Psoas muscle (tissue), 8 donors: ENCODE measurements around the gene PPP2R2C. TPM values are rescaled to one million over a fixed set of nuclear protein-coding genes. Genes with fewer than 3 reads are reported as not detected.

Experiments used
- ATAC-seq, 4 donors: fragments of 200-7000 bp; cut with Tn5 transposase; one replicate each; pipeline ENCODE4 v1.9.1; 2020; ENCODE audit warnings: moderate library complexity in 3 of 4, mild to moderate bottlenecking in 2 of 4
- DNase-seq, 2 donors: peaks; one replicate each; pipeline ENCODE4 v3.0.0-alpha.2; 2020
- H3K27ac ChIP-seq: fragments of 200-600 bp; one replicate; pipeline ENCODE4 v1.8.0; 2022
- H3K27me3 ChIP-seq, 3 donors: fragments of 200-600 bp in 1 of 3; one replicate each; pipeline versions ENCODE4 v1.6.1 to v1.8.0; 2013 to 2022; ENCODE audit warnings: low read length in 2 of 3, mild to moderate bottlenecking in 2 of 3, moderate library complexity in 1 of 3; ENCODE audit not compliant: insufficient read depth in 3 of 3
- H3K36me3 ChIP-seq, 2 donors: fragments of 200-600 bp in 1 of 2; one replicate each; pipeline versions ENCODE4 v1.6.1 to v1.8.0; 2013 to 2022; ENCODE audit warnings: low read depth in 1 of 2, mild to moderate bottlenecking in 1 of 2, moderate library complexity in 1 of 2; ENCODE audit not compliant: insufficient read depth in 1 of 2
- H3K4me1 ChIP-seq: fragments of 200-600 bp; one replicate; pipeline ENCODE4 v1.8.0; 2022
- H3K4me3 ChIP-seq: fragments of 200-600 bp; one replicate; pipeline ENCODE4 v1.8.0; 2022; ENCODE audit warnings: mild to moderate bottlenecking
- H3K9me3 ChIP-seq: fragments of 200-600 bp; one replicate; pipeline ENCODE4 v1.8.0; 2022
- CTCF ChIP-seq: fragments of 200-600 bp; IDR thresholded peaks from one replicate; pipeline ENCODE4 v1.8.0; 2022; ENCODE audit warnings: antibody characterized with exemption
- WGBS, 3 donors: extraction: QIAGEN DNeasy Blood & Tissue Kit; methylation state at CpG; one replicate each; pipeline versions ENCODE4 v1.1.6 to v1.1.7; 2013; 5-methylcytosine and 5-hydroxymethylcytosine counted together
- intact Hi-C, 2 donors: fragments of 100-400 bp; cut with DNase I; formaldehyde crosslinking; loops; one replicate each; pipeline versions ENCODE4 v1.11.0 to v1.14.2; 2022
- polyA plus RNA-seq, 3 donors: library from polyadenylated mRNA; stranded (reverse); fragments of 200-250 nt; gene quantifications; one replicate each; pipeline ENCODE4 v1.2.3, GENCODE V29; 2013
- total RNA-seq, 4 donors: library from RNA; stranded (reverse); fragmentation: NEBNext Ultra II Directional in 2 of 4; extraction: Animal tissue kit (Norgen Biotek cat#: 25700) in 2 of 4; gene quantifications; one replicate each; pipeline versions ENCODE4 v1.2.1 to v1.2.4, GENCODE V29; 2021 to 2023
- donor health status: healthy with polysubstance abuse.
- donor health status: DM: no; HTN: no; CAD: no; lungs with moderate emphysema.
- donor health status: Bipolar disorder and iron deficiency.
- donor health status: healthy.
- donor health status: DM: yes; HTN: yes; CAD: no.
- donor health status: DM: no; HTN: no; CAD: no.
- donor health status: DM: no; HTN: no; CAD: no.
- donor health status: DM: yes; HTN: yes; CAD: no.

The PPP2R2C gene
- total and polyA plus RNA-seq, 7 donors, result 0.08 to 3.2 (median 1.2) TPM

GRCh38 chr4:6452897-6453687, 19.3 kb downstream of the PPP2R2C start:
- no peak for DNase-seq
- H3K27me3 ChIP-seq, result peaks cover 0 to 30% (median 4%) of the 10 kb centered on the region in 3 donors
- TF ChIP-seq CTCF, result no peak

GRCh38 chr4:6452116-6452896, 20.1 kb downstream of the PPP2R2C start:
- peaks cover 0 to 30% (median 6%) of the 10 kb centered on the region in 3 donors for H3K27me3 ChIP-seq

More at GRCh38 chr4:6452897-6453687, 19.3 kb downstream of the PPP2R2C start:
- H3K4me1 ChIP-seq, result no peaks in the 10 kb centered on the region
- WGBS, 3 donors, result 67 to 70% (median 69%) methylated on average over 19 to 20 of the region's 20 CpGs
- no peaks in the 10 kb centered on the region for H3K36me3 ChIP-seq
- H3K9me3 ChIP-seq, result no peaks in the 10 kb centered on the region
- no peak overlapping the region for H3K4me3 ChIP-seq
- no peak for ATAC-seq
- intact Hi-C loops, result no loop called here
- H3K27ac ChIP-seq, result no peak overlapping the region

GRCh38 chr4:6451309-6451708, 21.1 kb downstream of the PPP2R2C start:
- ATAC-seq, result no peak
- no peak for DNase-seq
- H3K27ac ChIP-seq, result no peak overlapping the region
- no peaks in the 10 kb centered on the region for H3K36me3 ChIP-seq
- H3K4me1 ChIP-seq, result no peaks in the 10 kb centered on the region
- no peaks in the 10 kb centered on the region for H3K9me3 ChIP-seq
- TF ChIP-seq CTCF, result no peak
- peaks cover 0 to 40% (median 7%) of the 10 kb centered on the region in 3 donors for H3K27me3 ChIP-seq
- WGBS, 3 donors, result 49 to 68% (median 54%) methylated on average over 6 of the region's 6 CpGs
- intact Hi-C loops, result no loop called here
- no peak overlapping the region for H3K4me3 ChIP-seq

More at GRCh38 chr4:6452116-6452896, 20.1 kb downstream of the PPP2R2C start:
- H3K27ac ChIP-seq, result no peak overlapping the region
- no peaks in the 10 kb centered on the region for H3K9me3 ChIP-seq
- no peak overlapping the region for H3K4me3 ChIP-seq
- H3K36me3 ChIP-seq, result no peaks in the 10 kb centered on the region
- no peaks in the 10 kb centered on the region for H3K4me1 ChIP-seq
- 63 to 70% (median 64%) methylated on average over 11 of the region's 11 CpGs for WGBS, 3 donors
- intact Hi-C loops, result no loop called here
- ATAC-seq (no peak), DNase-seq (no peak)
- TF ChIP-seq CTCF, result no peak

GRCh38 chr4:6450709-6451108, 21.7 kb downstream of the PPP2R2C start:
- Histone ChIP-seq H3K4me1 (no peaks in the 10 kb centered on the region), H3K27me3 (peaks cover 0 to 41% (median 7%) of the 10 kb centered on the region in 3 donors), H3K4me3 (no peak overlapping the region), H3K36me3 (no peaks in the 10 kb centered on the region), H3K27ac (no peak overlapping the region), H3K9me3 (no peaks in the 10 kb centered on the region)
- WGBS, 3 donors, result 77 to 83% (median 80%) methylated on average over 6 to 7 of the region's 7 CpGs
- DNase-seq, result no peak
- intact Hi-C loops, result no loop called here
- no peak for TF ChIP-seq CTCF
- ATAC-seq, result no peak
